Spleen (tissue), 3 donors: ENCODE measurements around the gene GDF15.

ENCODE experiments used
- POLR2A ChIP-seq, 3 donors: fragments of 450-650 bp; IDR thresholded peaks; one replicate each; pipeline ENCODE4 v1.5.1; 2017; ENCODE audit warnings: antibody characterized with exemption in 3 of 3, mild to moderate bottlenecking in 1 of 3
- POLR2AphosphoS5 ChIP-seq, 3 donors: sonication (generic); formaldehyde crosslinking; IDR thresholded peaks; one replicate each; pipeline ENCODE4 v1.5.1; 2017; ENCODE audit warnings: antibody characterized with exemption in 3 of 3

GRCh38 chr19:18364826-18365528 lies 21.0 kb upstream of the GDF15 start:
- TF ChIP-seq POLR2AphosphoS5 (IDR thresholded peaks at IDR 0.05) (peak in 1 of 3 donors; percentile 85), POLR2A (IDR thresholded peaks at IDR 0.05) (no peak)
